Activated naive CD8-positive, alpha-beta T cell treated with anti-CD3 and anti-CD28 coated beads, Interleukin-2, amount 10 ng/mL, durations not matched to agents 7 days and 5 days (primary cell): Measurements from ENCODE around the gene MCAT. TPM values are rescaled to one million over a fixed set of nuclear protein-coding genes. Genes with fewer than 3 reads are reported as not detected.
"Not testable (repeated sequence)": the region's sequence is repeated elsewhere in the genome, so short reads cannot be mapped to it uniquely, and the experiment has no call there.

ENCODE experiments used
- ATAC-seq: fragments of 150-1000 bp; cut with Tn5 transposase; one replicate; pipeline ENCODE4 v1.10.0; 2021; ENCODE audit warnings: low read depth, moderate library complexity
- POLR2A ChIA-PET: fragments of 350-600 bp; sonication (Branson Sonifier 250); formaldehyde crosslinking; loops from one replicate; lab custom pipeline; 2021; ENCODE audit warnings: antibody characterized with exemption; lab: Charles Lee
- DNase-seq: peaks from one replicate; pipeline ENCODE4 v3.0.0; 2021
- H3K27ac Mint-ChIP-seq: one replicate; pipeline ENCODE4 v1.8.0; 2022; ENCODE audit warnings: mild to moderate bottlenecking, mixed read lengths
- H3K27me3 Mint-ChIP-seq: one replicate; pipeline ENCODE4 v1.8.0; 2022; ENCODE audit warnings: mild to moderate bottlenecking, moderate library complexity, mixed read lengths
- H3K36me3 Mint-ChIP-seq: one replicate; pipeline ENCODE4 v1.8.0; 2021; ENCODE audit warnings: mild to moderate bottlenecking, mixed read lengths
- H3K4me1 Mint-ChIP-seq: one replicate; pipeline ENCODE4 v1.8.0; 2021; ENCODE audit warnings: mixed read lengths
- H3K4me3 Mint-ChIP-seq: one replicate; pipeline ENCODE4 v1.8.0; 2022; ENCODE audit warnings: mild to moderate bottlenecking, moderate library complexity, mixed read lengths
- H3K9me3 Mint-ChIP-seq: one replicate; pipeline ENCODE4 v1.8.0; 2021; ENCODE audit warnings: mixed read lengths
- total RNA-seq, 2 experiments: library from RNA; stranded (reverse); gene quantifications; one replicate each; pipeline ENCODE4 v1.2.3, GENCODE V29; 2021

MCAT gene
- total RNA-seq, 2 experiments from 2014 or later, result 8.1 to 9.5 TPM

DNA sequence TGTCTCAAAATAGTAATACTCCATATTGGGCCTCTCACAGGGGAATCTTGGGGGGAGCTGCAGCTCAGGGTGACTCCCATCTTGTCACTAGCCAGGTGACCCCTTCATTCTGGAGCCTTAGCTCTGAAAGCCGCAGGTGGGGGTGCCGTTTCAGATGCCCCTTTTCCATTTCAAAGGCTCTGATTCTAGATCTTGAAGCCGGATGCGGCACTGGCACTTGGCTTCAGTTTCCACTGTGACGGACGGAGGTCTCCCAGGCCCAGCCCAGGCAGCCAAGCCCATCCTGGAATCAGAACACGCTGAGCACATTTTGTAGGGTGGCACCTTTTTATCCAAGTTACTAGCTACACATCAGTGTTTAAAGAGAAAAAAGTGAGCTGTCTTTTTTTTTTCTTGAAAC lies 26.3 kb downstream of the MCAT start:
- H3K9me3 Mint-ChIP-seq, result no peaks in the 10 kb centered on the region
- peaks cover 5% of the 10 kb centered on the region for H3K4me1 Mint-ChIP-seq
- no peak overlapping the region for H3K27ac Mint-ChIP-seq
- H3K36me3 Mint-ChIP-seq, result no peaks in the 10 kb centered on the region
- H3K4me3 Mint-ChIP-seq, result no peak overlapping the region
- no peak for ATAC-seq
- POLR2A ChIA-PET, result interaction anchor here (0.6 kb wide), 1 partner anchor 157 kb away, joined by 4 read pairs; no protein-coding TSS in a partner anchor
- peaks cover 15% of the 10 kb centered on the region for H3K27me3 Mint-ChIP-seq
- no peak for DNase-seq

- POLR2A ChIA-PET, result no interaction called here
- H3K27ac Mint-ChIP-seq, result no peak overlapping the region
- no peaks in the 10 kb centered on the region for H3K36me3 Mint-ChIP-seq
- H3K27me3 Mint-ChIP-seq, result peaks cover 21% of the 10 kb centered on the region
- no peak for DNase-seq
- no peaks in the 10 kb centered on the region for H3K9me3 Mint-ChIP-seq
- H3K4me3 Mint-ChIP-seq, result no peak overlapping the region
- H3K4me1 Mint-ChIP-seq, result peaks cover 9% of the 10 kb centered on the region
- no peak for ATAC-seq
Observed at GRCh38 chr22:43114958-43115357, 28.2 kb downstream of the MCAT start.

- no peaks in the 10 kb centered on the region for H3K9me3 Mint-ChIP-seq
Observed at GRCh38 chr22:43113526-43114251, 29.5 kb downstream of the MCAT start.

DNA sequence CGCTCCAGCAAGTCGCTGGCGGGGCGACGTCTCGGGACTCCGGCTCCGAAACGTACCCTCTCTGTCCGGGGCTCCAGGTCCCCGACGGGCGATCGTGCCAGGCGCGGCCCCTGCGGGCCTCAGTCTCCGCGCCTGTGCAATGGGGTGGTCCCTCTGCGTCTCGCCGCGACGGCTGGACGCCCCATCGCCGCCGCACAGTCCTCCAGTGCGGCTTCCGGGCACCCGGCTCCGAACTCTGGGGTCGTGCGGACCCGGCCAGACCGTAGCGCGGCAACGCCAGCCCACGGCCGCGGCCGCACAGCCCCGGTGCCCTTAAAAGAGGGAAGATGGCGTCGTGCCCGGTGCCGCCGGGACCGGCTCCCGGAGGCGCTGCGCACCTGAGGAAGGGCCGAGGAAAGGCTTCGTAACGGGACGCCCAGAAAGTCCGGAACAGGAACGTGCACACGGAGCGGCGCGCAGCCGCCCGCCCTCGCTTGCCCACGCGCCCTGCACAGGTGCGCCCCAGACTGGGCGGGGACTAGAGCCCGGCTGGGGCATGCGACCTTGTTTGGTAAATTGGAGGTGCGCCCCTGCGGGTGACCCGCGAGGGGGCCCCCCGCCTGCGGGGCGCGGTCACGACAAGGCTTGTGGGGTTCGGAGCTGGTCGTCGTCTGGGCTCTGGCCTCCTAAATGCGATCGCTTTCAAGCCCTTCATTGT lies 32.1 kb downstream of the MCAT start:
- Mint-ChIP-seq H3K9me3 (no peaks in the 10 kb centered on the region), H3K27ac (no peak overlapping the region)
- POLR2A ChIA-PET, result interaction anchor here (0.5 kb wide), 1 partner anchor 24 kb away, joined by 3 read pairs; no protein-coding TSS in a partner anchor

More at GRCh38 chr22:43113526-43114251, 29.5 kb downstream of the MCAT start:
- peaks cover 31% of the 10 kb centered on the region for H3K27me3 Mint-ChIP-seq
- no peak overlapping the region for H3K27ac Mint-ChIP-seq
- DNase-seq (no peak), ATAC-seq (no peak)
- H3K4me1 Mint-ChIP-seq, result peaks cover 9% of the 10 kb centered on the region
- H3K4me3 Mint-ChIP-seq, result no peak overlapping the region
- POLR2A ChIA-PET, result no interaction called here
- H3K36me3 Mint-ChIP-seq, result no peaks in the 10 kb centered on the region

GRCh38 chr22:43110444-43110926 lies 32.7 kb downstream of the MCAT start, which contains the start of gene BIK:
BIK (plus strand) TSS chr22:43110750; CDS start chr22:43124023, 13,273 bp downstream.
- no peaks in the 10 kb centered on the region for H3K36me3 Mint-ChIP-seq
- H3K27me3 Mint-ChIP-seq, result peaks cover 31% of the 10 kb centered on the region
- ATAC-seq (peak; percentile 44), DNase-seq (peak; percentile 55)
- POLR2A ChIA-PET, result no interaction called here
- no peak within 1 kb of the TSS for H3K27ac Mint-ChIP-seq
- H3K4me3 Mint-ChIP-seq, result peak within 1 kb of the TSS; percentile 78
- H3K9me3 Mint-ChIP-seq, result no peaks in the 10 kb centered on the region
- peaks cover 9% of the 10 kb centered on the region for H3K4me1 Mint-ChIP-seq

More for the DNA sequence above, 32.1 kb downstream of the MCAT start:
- Mint-ChIP-seq H3K4me3 (peak overlapping the region; percentile 71), H3K27me3 (peaks cover 31% of the 10 kb centered on the region), H3K36me3 (no peaks in the 10 kb centered on the region), H3K4me1 (peaks cover 9% of the 10 kb centered on the region)
- ATAC-seq (peak; percentile 55), DNase-seq (peak; percentile 55)

DNA sequence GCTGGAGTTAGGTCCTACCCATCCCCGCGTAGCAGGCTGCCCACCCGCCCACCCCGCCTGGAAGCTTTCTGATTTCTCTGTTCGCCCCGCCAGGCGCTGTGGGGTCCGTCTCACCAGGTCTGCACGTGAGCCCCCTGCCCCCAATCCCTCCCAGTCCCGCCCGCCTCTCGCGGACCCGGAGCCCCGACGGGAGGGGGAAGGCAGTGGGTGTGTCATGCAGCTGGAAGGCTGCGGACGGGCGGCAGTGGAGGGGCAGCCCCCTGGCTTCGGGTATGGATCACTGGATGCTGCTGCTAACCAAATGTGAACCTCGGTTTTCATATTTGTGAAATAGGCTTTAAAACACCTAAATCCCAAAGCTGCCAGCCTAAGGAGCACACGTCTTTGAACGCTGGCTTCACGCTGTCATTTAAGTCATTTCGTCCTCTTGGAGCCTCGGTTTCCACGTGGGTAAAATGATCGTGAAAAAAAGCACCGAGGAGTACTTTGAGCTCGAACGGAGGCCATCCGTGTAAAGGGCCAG lies 33.2 kb downstream of the MCAT start:
- peak overlapping the region; percentile 78 for H3K4me3 Mint-ChIP-seq
- peaks cover 7% of the 10 kb centered on the region for H3K4me1 Mint-ChIP-seq
- ATAC-seq, result no peak
- H3K27ac Mint-ChIP-seq, result no peak overlapping the region
- no peak for DNase-seq
- H3K36me3 Mint-ChIP-seq, result no peaks in the 10 kb centered on the region
- peaks cover 29% of the 10 kb centered on the region for H3K27me3 Mint-ChIP-seq
- no peaks in the 10 kb centered on the region for H3K9me3 Mint-ChIP-seq
- POLR2A ChIA-PET, result interaction anchor here (0.6 kb wide), 1 partner anchor 357 kb away, joined by 4 read pairs; no protein-coding TSS in a partner anchor

DNA sequence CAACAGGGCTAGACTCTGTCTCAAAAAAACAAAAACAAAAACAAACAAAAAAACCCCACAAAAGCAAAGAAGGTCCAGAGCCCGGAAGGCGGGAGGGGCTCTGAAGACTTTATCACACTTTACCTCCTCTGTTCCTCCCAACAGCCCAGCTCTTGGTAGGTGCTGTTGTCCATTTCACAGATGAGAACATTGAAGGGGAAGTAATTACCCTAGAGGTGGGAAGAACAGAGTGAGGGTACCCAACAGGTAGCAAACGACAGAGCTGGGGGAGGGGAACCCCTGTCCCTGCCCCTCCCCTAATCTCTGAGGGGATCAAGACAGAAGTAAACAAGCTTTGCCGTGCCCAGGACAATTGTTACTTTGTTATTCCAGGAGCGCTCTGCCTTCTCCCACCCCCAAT lies 33.7 kb downstream of the MCAT start:
- peaks cover 4% of the 10 kb centered on the region for H3K4me1 Mint-ChIP-seq
- ATAC-seq, result no peak
- no peaks in the 10 kb centered on the region for H3K36me3 Mint-ChIP-seq
- H3K9me3 Mint-ChIP-seq, result no peaks in the 10 kb centered on the region
- no peak for DNase-seq
- POLR2A ChIA-PET, result interaction anchor here (0.6 kb wide), 1 partner anchor 356 kb away, joined by 4 read pairs; no protein-coding TSS in a partner anchor
- H3K27ac Mint-ChIP-seq, result no peak overlapping the region
- H3K4me3 Mint-ChIP-seq, result no peak overlapping the region
- peaks cover 28% of the 10 kb centered on the region for H3K27me3 Mint-ChIP-seq

- POLR2A ChIA-PET, result no interaction called here
- H3K27ac Mint-ChIP-seq, result no peak overlapping the region
- H3K27me3 Mint-ChIP-seq, result peaks cover 12% of the 10 kb centered on the region
- H3K4me3 Mint-ChIP-seq, result no peak overlapping the region
- no peaks in the 10 kb centered on the region for H3K36me3 Mint-ChIP-seq
- H3K4me1 Mint-ChIP-seq, result peaks cover 9% of the 10 kb centered on the region
- no peaks in the 10 kb centered on the region for H3K9me3 Mint-ChIP-seq
- ATAC-seq (no peak), DNase-seq (no peak)
Observed at GRCh38 chr22:43106302-43106701, 36.9 kb downstream of the MCAT start.

DNA sequence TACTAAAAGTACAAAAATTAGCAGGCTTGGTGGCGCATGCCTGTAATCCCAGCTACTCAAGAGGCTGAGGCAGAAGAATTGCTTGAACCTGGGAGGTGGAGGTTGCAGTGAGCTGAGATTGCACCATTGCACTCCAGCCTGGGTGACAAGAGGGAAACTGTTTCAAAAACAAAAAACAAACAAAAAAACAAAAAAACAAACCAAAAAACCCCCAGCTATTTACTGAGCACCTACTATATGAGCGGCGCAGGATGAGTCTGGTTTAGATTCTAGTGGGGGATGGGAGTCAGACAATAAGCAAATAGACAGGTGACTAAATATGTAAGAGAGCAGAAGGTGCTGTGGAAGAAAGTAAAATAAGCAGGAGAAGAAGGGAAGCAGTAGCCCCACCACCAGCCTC lies 38.2 kb downstream of the MCAT start:
- H3K27me3 Mint-ChIP-seq, H3K9me3 Mint-ChIP-seq, H3K4me3 Mint-ChIP-seq, POLR2A ChIA-PET, ATAC-seq, DNase-seq, H3K27ac Mint-ChIP-seq, H3K36me3 Mint-ChIP-seq, H3K4me1 Mint-ChIP-seq: not testable (repeated sequence)

- POLR2A ChIA-PET, H3K9me3 Mint-ChIP-seq, H3K27ac Mint-ChIP-seq, DNase-seq, H3K36me3 Mint-ChIP-seq, H3K4me3 Mint-ChIP-seq, H3K27me3 Mint-ChIP-seq, H3K4me1 Mint-ChIP-seq: not testable (repeated sequence)
- ATAC-seq, result peak; percentile 50
Observed at GRCh38 chr22:43104056-43104625, 39.1 kb downstream of the MCAT start.

DNA sequence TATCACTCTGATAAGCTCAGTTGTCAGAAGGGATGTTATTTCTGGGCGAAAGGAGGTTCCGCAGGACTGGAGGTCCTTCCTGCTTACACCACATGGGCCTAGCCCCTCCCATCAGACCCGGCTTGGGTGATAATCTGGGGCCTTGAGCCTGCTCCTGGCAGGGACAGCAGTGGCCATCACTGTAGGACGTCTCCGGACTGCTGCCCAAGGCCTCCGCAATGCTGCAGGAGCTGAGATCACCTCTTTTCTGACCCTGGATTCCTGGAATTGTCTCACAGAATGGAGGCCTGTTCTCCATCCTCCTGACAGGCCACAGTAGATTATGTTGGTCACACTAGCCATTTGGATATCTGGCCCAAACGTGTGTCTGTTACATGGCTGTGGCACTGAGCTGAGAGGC lies 41.9 kb downstream of the MCAT start:
- Mint-ChIP-seq H3K36me3 (no peaks in the 10 kb centered on the region), H3K9me3 (no peaks in the 10 kb centered on the region), H3K4me1 (peaks cover 6% of the 10 kb centered on the region), H3K4me3 (no peak overlapping the region), H3K27me3 (no peaks in the 10 kb centered on the region), H3K27ac (no peak overlapping the region)
- ATAC-seq (no peak), DNase-seq (no peak)
- POLR2A ChIA-PET, result no interaction called here

DNA sequence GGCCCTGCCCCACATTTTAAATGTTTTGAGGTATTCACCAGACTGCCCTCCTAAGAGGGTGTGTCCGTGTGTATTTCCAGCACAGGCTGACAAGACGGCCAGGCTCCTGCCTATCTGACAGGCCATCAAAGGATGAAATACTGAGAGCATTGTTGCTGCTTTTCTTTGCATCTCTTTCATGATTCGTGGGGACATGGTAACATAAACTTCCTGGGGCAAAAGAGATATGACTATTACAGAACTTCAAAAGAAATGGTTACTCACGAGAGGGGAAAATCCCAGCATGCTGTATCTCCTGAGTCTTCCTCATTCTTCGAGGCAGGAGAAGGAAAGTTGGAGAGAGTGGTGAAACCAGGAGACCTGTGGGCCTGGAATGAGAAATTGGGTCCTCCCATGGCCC lies 43.0 kb downstream of the MCAT start:
- Mint-ChIP-seq H3K27me3 (no peaks in the 10 kb centered on the region), H3K36me3 (peaks cover 2% of the 10 kb centered on the region), H3K9me3 (peaks cover 4% of the 10 kb centered on the region), H3K4me1 (peaks cover 6% of the 10 kb centered on the region), H3K27ac (no peak overlapping the region), H3K4me3 (no peak overlapping the region)
- POLR2A ChIA-PET, result no interaction called here
- DNase-seq, result no peak
- ATAC-seq, result no peak

GRCh38 chr22:43099095-43099494 lies 44.1 kb downstream of the MCAT start:
- ATAC-seq (no peak), DNase-seq (no peak)
- H3K9me3 Mint-ChIP-seq, result peaks cover 4% of the 10 kb centered on the region
- H3K27me3 Mint-ChIP-seq, result no peaks in the 10 kb centered on the region
- H3K4me1 Mint-ChIP-seq, result peaks cover 5% of the 10 kb centered on the region
- POLR2A ChIA-PET, result interaction anchor here (0.7 kb wide), 1 partner anchor 23 kb away, joined by 4 read pairs; no protein-coding TSS in a partner anchor
- no peak overlapping the region for H3K27ac Mint-ChIP-seq
- no peak overlapping the region for H3K4me3 Mint-ChIP-seq
- peaks cover 2% of the 10 kb centered on the region for H3K36me3 Mint-ChIP-seq
